Measurements from ENCODE around the gene MGAT4A. TPM values are rescaled to one million over a fixed set of nuclear protein-coding genes. Genes with fewer than 3 reads are reported as not detected.

Gene MGAT4A
- total RNA-seq, 1 donor from 2014 or later: 15.7 TPM

DNA sequence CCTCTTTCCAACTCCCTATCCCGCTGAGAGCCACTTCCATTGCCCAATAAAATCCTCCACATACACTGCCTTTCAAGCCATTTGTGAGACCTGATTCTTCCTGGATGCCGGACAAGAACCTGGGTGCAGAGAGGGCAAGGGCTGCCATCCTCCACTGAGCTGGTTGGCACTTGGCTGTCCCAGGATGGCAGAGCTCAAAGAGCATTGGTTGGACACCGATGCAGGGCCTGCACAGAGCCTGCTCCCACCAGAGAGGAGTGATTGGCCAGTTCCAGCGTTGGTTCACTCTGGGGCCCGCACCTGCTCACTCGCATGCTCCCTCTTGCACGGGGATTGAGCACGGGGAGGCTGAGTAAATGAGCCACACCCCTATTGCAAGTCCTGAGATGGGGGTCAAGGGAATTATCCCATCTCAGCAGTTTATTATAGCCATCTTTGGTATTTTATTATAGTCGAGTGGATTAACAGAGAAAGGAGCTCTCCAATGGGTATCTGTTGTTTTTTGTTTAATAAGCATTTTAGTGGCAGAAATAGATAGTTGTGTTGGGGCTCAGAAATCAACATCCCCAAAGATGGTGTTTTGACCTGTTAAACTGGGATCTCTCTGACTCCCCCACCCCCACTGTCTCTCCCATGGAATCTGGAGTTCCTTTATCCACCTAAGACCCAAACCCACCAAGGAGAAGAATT, 19.8 kb upstream of the MGAT4A start:
- intact Hi-C loops (cut with micrococcal nuclease): loop anchor here (10.0 kb wide), 1 partner anchor 296 kb away; no protein-coding TSS in a partner anchor
- ChIA-PET POLR2A (no interaction called here), CTCF (no interaction called here)
- ATAC-seq (ENCODE audit: low read depth) (no peak), DNase-seq (no peak)
- TF ChIP-seq, protein P1, sequence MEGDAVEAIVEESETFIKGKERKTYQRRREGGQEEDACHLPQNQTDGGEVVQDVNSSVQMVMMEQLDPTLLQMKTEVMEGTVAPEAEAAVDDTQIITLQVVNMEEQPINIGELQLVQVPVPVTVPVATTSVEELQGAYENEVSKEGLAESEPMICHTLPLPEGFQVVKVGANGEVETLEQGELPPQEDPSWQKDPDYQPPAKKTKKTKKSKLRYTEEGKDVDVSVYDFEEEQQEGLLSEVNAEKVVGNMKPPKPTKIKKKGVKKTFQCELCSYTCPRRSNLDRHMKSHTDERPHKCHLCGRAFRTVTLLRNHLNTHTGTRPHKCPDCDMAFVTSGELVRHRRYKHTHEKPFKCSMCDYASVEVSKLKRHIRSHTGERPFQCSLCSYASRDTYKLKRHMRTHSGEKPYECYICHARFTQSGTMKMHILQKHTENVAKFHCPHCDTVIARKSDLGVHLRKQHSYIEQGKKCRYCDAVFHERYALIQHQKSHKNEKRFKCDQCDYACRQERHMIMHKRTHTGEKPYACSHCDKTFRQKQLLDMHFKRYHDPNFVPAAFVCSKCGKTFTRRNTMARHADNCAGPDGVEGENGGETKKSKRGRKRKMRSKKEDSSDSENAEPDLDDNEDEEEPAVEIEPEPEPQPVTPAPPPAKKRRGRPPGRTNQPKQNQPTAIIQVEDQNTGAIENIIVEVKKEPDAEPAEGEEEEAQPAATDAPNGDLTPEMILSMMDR (IDR thresholded peaks at IDR 0.05): no peak
- H3K4me3 Mint-ChIP-seq: no peak overlapping the region
- H3K27me3 Mint-ChIP-seq: no peaks in the 10 kb centered on the region
- peaks cover 23% of the 10 kb centered on the region for H3K4me1 Mint-ChIP-seq
- no peaks in the 10 kb centered on the region for H3K9me3 Mint-ChIP-seq
- H3K36me3 Mint-ChIP-seq (ENCODE audit: low read depth): no peaks in the 10 kb centered on the region
- no peak overlapping the region for H3K27ac Mint-ChIP-seq

DNA sequence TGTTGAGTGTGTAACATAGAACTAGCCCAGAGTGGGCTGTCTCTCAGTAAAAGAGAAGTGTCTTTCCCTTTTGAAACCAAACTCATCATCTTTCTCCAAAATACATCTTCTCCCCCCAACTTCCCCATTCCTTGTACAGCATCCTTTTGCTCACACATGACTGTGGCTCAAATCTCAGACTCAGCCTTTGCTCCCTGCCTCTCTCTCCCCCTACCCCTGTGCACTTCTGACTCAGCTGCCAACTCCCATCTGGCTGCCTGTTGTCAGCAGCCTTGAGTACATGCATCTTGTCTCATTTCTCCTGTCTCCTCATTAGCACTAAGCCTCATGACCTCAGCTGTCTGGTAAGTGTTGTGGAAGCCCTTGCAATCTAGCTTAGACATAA, 18.1 kb upstream of the MGAT4A start:
- ChIA-PET POLR2A (interaction anchor here (0.6 to 1.2 kb wide), 2 partner anchors 37 to 1177 kb away, joined by 3 read pairs; no protein-coding TSS in a partner anchor), CTCF (no interaction called here)
- Mint-ChIP-seq H3K9me3 (no peaks in the 10 kb centered on the region), H3K4me3 (peak overlapping the region; percentile 49), H3K27ac (peak overlapping the region; percentile 1), H3K36me3 (ENCODE audit: low read depth) (no peaks in the 10 kb centered on the region), H3K4me1 (peaks cover 22% of the 10 kb centered on the region), H3K27me3 (no peaks in the 10 kb centered on the region)
- TF ChIP-seq, protein P1 (IDR thresholded peaks at IDR 0.05): no peak
- DNase-seq (no peak), ATAC-seq (ENCODE audit: low read depth) (peak; percentile 62)
- intact Hi-C loops (cut with micrococcal nuclease): no loop called here

DNA sequence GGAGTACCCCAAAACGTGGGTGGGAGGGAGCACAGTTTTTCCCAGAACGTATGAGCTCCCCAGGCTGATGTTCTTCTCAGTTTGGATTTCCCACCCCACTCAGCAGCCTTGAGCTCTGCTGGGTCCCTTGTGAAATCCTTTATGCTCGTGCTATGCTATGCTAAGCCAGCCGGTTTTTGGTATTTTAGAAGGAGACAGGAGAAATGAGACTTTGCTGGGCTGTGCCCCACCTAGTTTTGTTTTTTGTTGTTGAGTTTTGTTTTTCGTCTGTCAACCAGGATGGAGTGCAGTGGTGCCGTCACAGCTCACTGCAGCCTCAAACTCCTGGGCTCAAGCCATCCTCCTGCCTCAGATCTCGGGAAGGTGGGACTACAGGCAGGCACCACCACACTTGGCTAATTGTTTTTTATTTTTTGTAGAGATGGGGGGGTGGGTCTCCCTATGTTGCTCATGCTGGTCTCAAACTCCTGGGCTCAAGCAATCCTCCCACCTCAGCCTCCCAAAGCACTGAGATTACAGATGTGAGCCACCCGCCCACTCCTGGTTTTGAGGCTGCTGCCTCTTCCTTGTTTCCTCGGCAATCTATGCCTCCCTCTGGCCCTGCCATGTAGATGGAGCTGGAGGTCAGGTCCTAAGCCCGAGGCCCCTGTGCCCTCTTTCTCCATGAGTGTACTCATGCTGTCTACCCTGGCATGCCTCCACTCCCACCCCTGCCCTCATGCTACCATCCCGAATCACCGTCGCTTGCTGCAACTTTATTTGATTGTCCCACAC, 17.5 kb upstream of the MGAT4A start:
- CTCF ChIA-PET: no interaction called here
- no peaks in the 10 kb centered on the region for H3K36me3 Mint-ChIP-seq (ENCODE audit: low read depth)
- peaks cover 22% of the 10 kb centered on the region for H3K4me1 Mint-ChIP-seq
- POLR2A ChIA-PET: interaction anchor here (1.2 kb wide), 1 partner anchor 36 kb away, joined by 3 read pairs; no protein-coding TSS in a partner anchor
- no peaks in the 10 kb centered on the region for H3K9me3 Mint-ChIP-seq
- H3K27ac Mint-ChIP-seq: peak overlapping the region; percentile 46
- H3K4me3 Mint-ChIP-seq: peak overlapping the region; percentile 49
- ATAC-seq (ENCODE audit: low read depth): no peak
- intact Hi-C loops (cut with micrococcal nuclease): no loop called here
- H3K27me3 Mint-ChIP-seq: no peaks in the 10 kb centered on the region
- TF ChIP-seq, protein P1 (IDR thresholded peaks at IDR 0.05): no peak
- no peak for DNase-seq

DNA sequence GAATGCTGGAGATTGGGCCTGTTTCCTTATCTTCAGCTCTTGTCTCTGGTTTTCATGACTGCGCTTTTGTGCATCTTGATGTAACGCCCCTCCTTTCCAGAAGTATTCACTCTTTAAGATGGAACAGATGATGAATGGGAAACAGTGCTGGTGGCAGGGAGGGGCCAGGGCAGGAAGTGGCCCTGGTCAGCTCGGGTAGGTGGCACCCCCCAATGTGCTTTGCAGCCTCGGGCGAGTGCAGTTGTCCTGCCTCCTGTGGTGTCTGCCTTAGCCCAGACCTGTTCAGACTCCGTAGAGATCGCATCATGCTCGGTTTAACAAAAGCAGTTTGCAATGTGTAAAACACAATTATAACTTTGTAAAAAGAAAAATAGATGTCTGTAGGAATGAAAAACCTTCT, 17.0 kb upstream of the MGAT4A start:
- ChIA-PET POLR2A (interaction anchor here (1.2 kb wide), 1 partner anchor 36 kb away, joined by 3 read pairs; no protein-coding TSS in a partner anchor), CTCF (no interaction called here)
- intact Hi-C loops (cut with micrococcal nuclease): no loop called here
- TF ChIP-seq, protein P1 (IDR thresholded peaks at IDR 0.05): no peak
- peak overlapping the region; percentile 20 for H3K27ac Mint-ChIP-seq
- no peaks in the 10 kb centered on the region for H3K9me3 Mint-ChIP-seq
- no peak overlapping the region for H3K4me3 Mint-ChIP-seq
- H3K36me3 Mint-ChIP-seq (ENCODE audit: low read depth): no peaks in the 10 kb centered on the region
- ATAC-seq (ENCODE audit: low read depth) (no peak), DNase-seq (no peak)
- H3K27me3 Mint-ChIP-seq: no peaks in the 10 kb centered on the region
- peaks cover 22% of the 10 kb centered on the region for H3K4me1 Mint-ChIP-seq

DNA sequence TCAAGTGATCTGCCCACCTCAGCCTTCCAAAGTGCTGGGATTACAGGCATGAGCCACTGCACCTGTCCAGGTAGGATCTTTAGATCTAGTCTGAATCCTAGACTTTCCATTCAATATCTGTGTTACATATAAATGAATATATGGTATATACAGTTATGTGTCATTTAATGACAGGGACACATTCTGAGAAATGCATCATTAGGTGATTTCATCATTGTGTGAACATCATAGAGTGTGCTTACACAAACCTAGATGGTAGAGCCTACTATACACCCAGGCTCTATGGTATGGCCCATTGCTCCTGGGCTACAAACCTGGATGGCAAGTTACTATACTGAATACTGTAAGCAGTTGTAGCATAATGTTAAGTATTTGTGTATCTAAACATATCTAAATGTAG, 15.5 kb upstream of the MGAT4A start:
- CTCF ChIA-PET: no interaction called here
- POLR2A ChIA-PET: no interaction called here
- no peak for ATAC-seq (ENCODE audit: low read depth)
- Mint-ChIP-seq H3K27me3 (no peaks in the 10 kb centered on the region), H3K27ac (no peak overlapping the region), H3K4me1 (peaks cover 22% of the 10 kb centered on the region), H3K9me3 (no peaks in the 10 kb centered on the region), H3K36me3 (ENCODE audit: low read depth) (no peaks in the 10 kb centered on the region), H3K4me3 (no peak overlapping the region)
- DNase-seq: no peak
- intact Hi-C loops (cut with micrococcal nuclease): no loop called here
- TF ChIP-seq, protein P1 (IDR thresholded peaks at IDR 0.05): no peak

Measured in activated B cell treated with CpG ODN at 0.5 μM for 24 hours (primary cell).